Measurements from ENCODE around the gene PRPF38B. TPM values are rescaled to one million over a fixed set of nuclear protein-coding genes. Genes with fewer than 3 reads are reported as not detected.

The PRPF38B gene
- total and polyA plus RNA-seq, 9 of the 15 experiments (the other 6 are each of a cell fraction or from before 2014, with no cell fraction given), result 25.3 to 85.5 (median 66.4) TPM

- TF ChIP-seq RHOXF2B (CRISPR knock-in tag; conservative IDR thresholded peaks at IDR 0.05), result no peak
- TF ChIP-seq NKRF (IDR thresholded peaks at IDR 0.05; ENCODE audit: borderline replicate concordance), result peak; percentile 60; the same call in 1 of the 2 replicates
- TF ChIP-seq SREBF1 (IDR thresholded peaks at IDR 0.05; ENCODE audit: borderline replicate concordance, low read depth, low read length), result no peak
- TF ChIP-seq ATF6 (CRISPR knock-in tag; IDR thresholded peaks at IDR 0.05), result peak; percentile 79
- TF ChIP-seq PTRF (tag; IDR thresholded peaks at IDR 0.05), result no peak
- no peak for TF ChIP-seq SFPQ (IDR thresholded peaks at IDR 0.05; ENCODE audit: low read depth, low read length)
- 0 out of 2 replicates have a peak, but pooled peaks have one; percentile 66 for TF ChIP-seq E2F5 (CRISPR knock-in tag; IDR thresholded peaks at IDR 0.05)
- no peak for TF ChIP-seq NCOR1 (IDR thresholded peaks at IDR 0.05)
- no peak for TF ChIP-seq MCM5 (IDR thresholded peaks at IDR 0.05; ENCODE audit: low read depth)
- TF ChIP-seq THRAP3 (IDR thresholded peaks at IDR 0.05; ENCODE audit: borderline replicate concordance), result no peak
- TF ChIP-seq ARID1B (IDR thresholded peaks at IDR 0.05), result 0 out of 2 replicates have a peak, but pooled peaks have one; percentile 6
- no peak for TF ChIP-seq ZNF280A (IDR thresholded peaks at IDR 0.05; ENCODE audit: low read depth, partially characterized antibody)
- TF ChIP-seq ZNF449 (CRISPR knock-in tag; IDR thresholded peaks at IDR 0.05), result no peak
- no peak; the same call in 1 of the 2 replicates for TF ChIP-seq HCFC1 (IDR thresholded peaks at IDR 0.05; ENCODE audit: low read depth, low read length)
- TF ChIP-seq FOXM1 (IDR thresholded peaks at IDR 0.05; ENCODE audit: low read depth), result no peak
- TF ChIP-seq FOXM1 (CRISPR knock-in tag; IDR thresholded peaks at IDR 0.05; ENCODE audit: low read depth), result no peak
Measured at GRCh38 chr1:108692724-108693655, 880 bp downstream of the PRPF38B start (continued).

All from K562 (cell line).